OCI-LY7 (cell line): ENCODE results near the gene CASP2. TPM values are rescaled to one million over a fixed set of nuclear protein-coding genes. Genes with fewer than 3 reads are reported as not detected.

Source experiments
- BruUV-seq: library from RNA; stranded (reverse); fragments of 400-500 nt; replicated peaks from 2 replicates; lab custom pipeline; 2021; lab: Mats Ljungman, UMichigan
- CTCF ChIA-PET: fragments of 300-600 bp; sonication (Branson Sonifier 250); formaldehyde crosslinking; loops from one replicate; lab custom pipeline; 2022; ENCODE audit warnings: antibody characterized with exemption; ENCODE audit not compliant: unreplicated experiment; lab: Charles Lee
- POLR2A ChIA-PET: fragments of 300-600 bp; sonication (Branson Sonifier 250); formaldehyde crosslinking; loops from one replicate; lab custom pipeline; 2022; ENCODE audit warnings: antibody characterized with exemption; lab: Charles Lee
- DNase-seq: peaks from one replicate; pipeline ENCODE4 v3.0.0-alpha.2; 2015; ENCODE audit warnings: low spot score
- H2AFZ ChIP-seq: fragments of 200-600 bp; sonication (generic), shearing (Covaris generic); 2 replicates; pipeline ENCODE4 v1.6.1; 2014; ENCODE audit warnings: mild to moderate bottlenecking, antibody characterized with exemption, low read length, moderate library complexity
- H3K27ac ChIP-seq: fragments of 200-600 bp; sonication (generic); 2 replicates; pipeline ENCODE4 v1.5.1; 2014; ENCODE audit warnings: mixed run types, low read depth, mild to moderate bottlenecking, moderate library complexity, low read length, inconsistent platforms; ENCODE audit not compliant: poor library complexity, severe bottlenecking
- H3K36me3 ChIP-seq: fragments of 200-600 bp; sonication (generic); 2 replicates; pipeline ENCODE4 v1.6.1; 2014; ENCODE audit warnings: mild to moderate bottlenecking, antibody characterized with exemption, low read length, moderate library complexity, mixed read lengths; ENCODE audit not compliant: insufficient read depth
- H3K4me1 ChIP-seq: fragments of 200-600 bp; sonication (generic); 2 replicates; pipeline ENCODE4 v1.5.1; 2014; ENCODE audit warnings: mild to moderate bottlenecking, low read length; ENCODE audit not compliant: insufficient read depth, poor library complexity, severe bottlenecking
- H3K4me2 ChIP-seq: fragments of 200-600 bp; sonication (generic); 2 replicates; pipeline ENCODE4 v1.6.1; 2014; ENCODE audit warnings: mild to moderate bottlenecking, low read length
- H3K4me3 ChIP-seq: fragments of 200-600 bp; sonication (generic); 2 replicates; pipeline ENCODE4 v1.5.1; 2014; ENCODE audit warnings: mild to moderate bottlenecking, low read depth, low read length; ENCODE audit not compliant: poor library complexity, severe bottlenecking
- H3K79me2 ChIP-seq: fragments of 200-600 bp; sonication (generic); 2 replicates; pipeline ENCODE4 v1.6.1; 2016; ENCODE audit warnings: low read depth, mild to moderate bottlenecking, low read length, moderate library complexity, mixed read lengths; ENCODE audit not compliant: insufficient read depth
- H3K9me2 ChIP-seq: fragments of 200-600 bp; sonication (generic); 2 replicates; pipeline ENCODE4 v1.6.1; 2016; ENCODE audit warnings: mild to moderate bottlenecking, low read length, mixed read lengths; ENCODE audit not compliant: insufficient read depth
- H3K9me3 ChIP-seq: fragments of 200-600 bp; sonication (generic); 2 replicates; pipeline ENCODE4 v1.6.1; 2014; ENCODE audit warnings: mild to moderate bottlenecking, mixed run types, low read length, mixed read lengths
- H4K20me1 ChIP-seq: fragments of 200-600 bp; sonication (generic); 2 replicates; pipeline ENCODE4 v1.6.1; 2014; ENCODE audit warnings: mild to moderate bottlenecking, antibody characterized with exemption, low read length, moderate library complexity, mixed read lengths; ENCODE audit not compliant: insufficient read depth
- CTCF ChIP-seq: fragments of 200-600 bp; sonication (generic); conservative IDR thresholded peaks from 2 replicates; pipeline ENCODE4 v1.5.1; 2014; ENCODE audit warnings: mild to moderate bottlenecking, antibody characterized with exemption, low read length, moderate library complexity, mixed read lengths
- EZH2phosphoT487 ChIP-seq: fragments of 200-600 bp; sonication (generic); IDR thresholded peaks from 2 replicates; pipeline ENCODE4 v1.6.1; 2018; ENCODE audit warnings: low read depth, borderline replicate concordance, mild to moderate bottlenecking, mixed run types, antibody characterized with exemption, low read length, moderate library complexity, mixed read lengths
- intact Hi-C: fragments of 100-400 bp; cut with micrococcal nuclease; formaldehyde crosslinking; loops from one replicate; pipeline ENCODE4 v1.10.0; 2022; ENCODE audit not compliant: unreplicated experiment
- total RNA-seq, 2 experiments: library from RNA; depleted of rRNA in 1 of 2; stranded (reverse); fragments of >200 nt in 1 of 2; shearing (Covaris generic) in 1 of 2; gene quantifications; 2 replicates each; pipeline ENCODE4 v1.2.3, GENCODE V29; 2014 to 2022

CASP2 gene
- total RNA-seq, 2 experiments from 2014 or later, result 27.2 to 61.6 TPM

DNA sequence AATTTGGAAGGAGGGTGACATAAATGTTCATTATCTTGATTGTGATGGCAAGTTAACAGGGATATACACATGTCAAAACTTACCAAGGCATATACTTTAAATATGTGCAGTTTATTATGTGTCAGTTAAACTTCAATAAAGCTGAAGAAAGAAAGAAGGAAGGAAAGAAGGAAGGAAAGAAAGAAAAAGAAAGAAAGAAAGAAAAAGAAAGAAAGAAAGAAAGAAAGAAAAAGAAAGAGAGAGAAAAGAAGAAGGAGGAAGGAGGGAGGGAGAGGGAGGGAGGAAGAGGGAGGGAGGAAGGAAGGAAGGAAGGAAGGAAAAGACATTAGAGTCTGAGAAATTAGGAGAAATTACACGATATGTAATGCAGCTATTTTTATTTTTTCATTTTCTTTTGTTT lies 40.8 kb upstream of the CASP2 start:
- H4K20me1 ChIP-seq, result no peaks in the 10 kb centered on the region
- no peak for TF ChIP-seq CTCF
- no peak for TF ChIP-seq EZH2phosphoT487
- no peak overlapping the region for H3K27ac ChIP-seq
- no peaks in the 10 kb centered on the region for H3K9me3 ChIP-seq
- DNase-seq, result no peak
- CTCF ChIA-PET, result no interaction called here
- POLR2A ChIA-PET, result interaction anchor here (0.7 to 0.9 kb wide), 2 partner anchors 16 to 77 kb away, joined by 3 read pairs; partner anchors contain the start of gene GSTK1
- H3K9me2 ChIP-seq, result no peaks in the 10 kb centered on the region
- intact Hi-C loops, result no loop called here
- no peaks in the 10 kb centered on the region for H3K79me2 ChIP-seq
- H3K36me3 ChIP-seq, result no peaks in the 10 kb centered on the region
- peaks cover 5% of the 10 kb centered on the region for H3K4me1 ChIP-seq
- no peak overlapping the region for H3K4me3 ChIP-seq
- no peak overlapping the region for H3K4me2 ChIP-seq
- BruUV-seq, result no TSS peak
- H2AFZ ChIP-seq, result no peak overlapping the region

GRCh38 chr7:143248761-143249354 lies 39.3 kb upstream of the CASP2 start:
- Histone ChIP-seq H3K9me2 (no peaks in the 10 kb centered on the region), H3K79me2 (no peaks in the 10 kb centered on the region), H3K36me3 (no peaks in the 10 kb centered on the region), H3K9me3 (0 out of 2 replicates have a peak, but pooled peaks cover under 1% of the 10 kb centered on the region), H3K4me1 (peaks cover 5% of the 10 kb centered on the region), H3K27ac (no peak overlapping the region), H4K20me1 (no peaks in the 10 kb centered on the region), H3K4me3 (no peak overlapping the region), H3K4me2 (no peak overlapping the region), H2AFZ (no peak overlapping the region)
- BruUV-seq, result no TSS peak
- ChIA-PET CTCF (interaction anchor here (0.6 to 1.0 kb wide), 3 partner anchors 8 to 51 kb away, joined by 3 read pairs; partner anchors contain the start of gene CASP2), POLR2A (interaction anchor here (0.7 to 1.8 kb wide), 7 partner anchors 8 to 61 kb away, joined by 3 to 6 read pairs (median 4); no protein-coding TSS in a partner anchor)
- TF ChIP-seq EZH2phosphoT487, result no peak
- TF ChIP-seq CTCF, result no peak
- intact Hi-C loops, result no loop called here
- no peak for DNase-seq

DNA sequence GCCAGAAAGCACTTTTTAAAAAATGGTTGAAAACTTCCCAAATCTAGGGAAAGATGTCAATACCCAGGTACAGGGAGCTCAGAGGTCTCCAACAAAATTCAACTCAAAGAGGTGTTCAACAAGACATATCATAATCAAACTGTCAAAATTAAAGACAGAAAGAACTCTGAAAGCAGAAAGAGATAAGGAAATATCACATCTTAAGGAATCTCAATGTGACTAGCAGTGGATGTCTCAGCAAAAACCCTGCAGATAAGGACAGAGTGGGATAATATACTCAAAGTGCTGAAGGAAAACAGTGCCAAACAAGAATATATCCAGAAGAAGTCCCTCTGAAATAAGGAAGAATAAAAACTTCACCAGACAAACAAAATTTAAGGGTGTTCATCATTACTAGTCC lies 38.0 kb upstream of the CASP2 start:
- no peak overlapping the region for H3K4me2 ChIP-seq
- intact Hi-C loops, result no loop called here
- CTCF ChIA-PET, result no interaction called here
- no TSS peak for BruUV-seq
- POLR2A ChIA-PET, result interaction anchor here (0.7 to 2.3 kb wide), 11 partner anchors 9 to 73 kb away, joined by 3 to 6 read pairs (median 3); partner anchors contain the start of genes CASP2 and GSTK1
- no peaks in the 10 kb centered on the region for H3K9me2 ChIP-seq
- H4K20me1 ChIP-seq, result no peaks in the 10 kb centered on the region
- DNase-seq, result no peak
- H3K4me3 ChIP-seq, result no peak overlapping the region
- no peaks in the 10 kb centered on the region for H3K36me3 ChIP-seq
- H3K79me2 ChIP-seq, result no peaks in the 10 kb centered on the region
- H3K4me1 ChIP-seq, result peaks cover 5% of the 10 kb centered on the region
- H3K9me3 ChIP-seq, result peaks cover 5% of the 10 kb centered on the region; the same call in 1 of the 2 replicates
- H2AFZ ChIP-seq, result no peak overlapping the region
- no peak overlapping the region for H3K27ac ChIP-seq
- no peak for TF ChIP-seq EZH2phosphoT487
- no peak for TF ChIP-seq CTCF
